Suprapubic skin (tissue), 4 donors: ENCODE measurements around the gene SPECC1.

Experiments
- POLR2A ChIP-seq, 2 donors: fragments of 450-650 bp; IDR thresholded peaks; one replicate each; pipeline ENCODE4 v1.6.1; 2017; ENCODE audit warnings: antibody characterized with exemption in 2 of 2, mild to moderate bottlenecking in 2 of 2, moderate library complexity in 2 of 2
- POLR2AphosphoS5 ChIP-seq, 3 donors: sonication (generic); formaldehyde crosslinking; IDR thresholded peaks; one replicate each; pipeline ENCODE4 v1.6.1; 2017; ENCODE audit warnings: antibody characterized with exemption in 3 of 3
- TF ChIP-seq, protein P1 (sequence below), 2 donors: fragments of 200-600 bp in 1 of 2; fragments of 450-650 bp in 1 of 2; sonication (generic) in 1 of 2; IDR thresholded peaks; one replicate each; pipeline ENCODE4 v1.5.1; 2016 to 2019; ENCODE audit warnings: antibody characterized with exemption in 2 of 2, mild to moderate bottlenecking in 1 of 2, moderate library complexity in 1 of 2

DNA sequence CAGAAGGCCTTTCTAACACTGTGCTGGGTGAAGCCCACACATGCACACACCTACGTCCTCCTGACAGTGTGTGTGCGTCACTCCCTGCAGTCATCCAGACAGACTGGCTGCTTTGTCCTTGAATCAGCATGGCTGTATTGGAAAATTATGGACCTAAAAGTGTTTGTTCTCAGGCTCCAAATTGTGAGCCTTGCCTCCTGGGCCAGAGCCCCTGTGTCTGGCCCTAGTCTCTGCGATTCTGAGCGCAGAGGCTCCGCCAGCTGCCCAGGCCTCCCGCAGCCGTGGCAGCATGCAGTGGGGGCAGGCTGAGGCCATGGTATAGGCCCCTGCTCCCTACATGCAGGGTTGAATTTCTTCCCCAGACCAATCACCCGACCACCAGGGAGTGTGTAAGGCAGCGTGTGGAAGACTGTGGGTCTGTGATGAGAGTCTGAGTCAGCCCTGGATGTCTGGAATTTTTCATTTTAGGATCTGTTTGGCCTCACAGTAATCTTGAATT is 291.3 kb downstream of the SPECC1 start:
- TF ChIP-seq, protein P1, sequence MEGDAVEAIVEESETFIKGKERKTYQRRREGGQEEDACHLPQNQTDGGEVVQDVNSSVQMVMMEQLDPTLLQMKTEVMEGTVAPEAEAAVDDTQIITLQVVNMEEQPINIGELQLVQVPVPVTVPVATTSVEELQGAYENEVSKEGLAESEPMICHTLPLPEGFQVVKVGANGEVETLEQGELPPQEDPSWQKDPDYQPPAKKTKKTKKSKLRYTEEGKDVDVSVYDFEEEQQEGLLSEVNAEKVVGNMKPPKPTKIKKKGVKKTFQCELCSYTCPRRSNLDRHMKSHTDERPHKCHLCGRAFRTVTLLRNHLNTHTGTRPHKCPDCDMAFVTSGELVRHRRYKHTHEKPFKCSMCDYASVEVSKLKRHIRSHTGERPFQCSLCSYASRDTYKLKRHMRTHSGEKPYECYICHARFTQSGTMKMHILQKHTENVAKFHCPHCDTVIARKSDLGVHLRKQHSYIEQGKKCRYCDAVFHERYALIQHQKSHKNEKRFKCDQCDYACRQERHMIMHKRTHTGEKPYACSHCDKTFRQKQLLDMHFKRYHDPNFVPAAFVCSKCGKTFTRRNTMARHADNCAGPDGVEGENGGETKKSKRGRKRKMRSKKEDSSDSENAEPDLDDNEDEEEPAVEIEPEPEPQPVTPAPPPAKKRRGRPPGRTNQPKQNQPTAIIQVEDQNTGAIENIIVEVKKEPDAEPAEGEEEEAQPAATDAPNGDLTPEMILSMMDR (IDR thresholded peaks at IDR 0.05), result no peak
- TF ChIP-seq POLR2AphosphoS5 (IDR thresholded peaks at IDR 0.05), result no peak
- no peak for TF ChIP-seq POLR2A (IDR thresholded peaks at IDR 0.05)
